Activated naive CD4-positive, alpha-beta T cell treated with anti-CD3 and anti-CD28 coated beads, Interleukin-2, amount 10 ng/mL, durations not matched to agents 5 hours and 36 hours (primary cell): ENCODE results near the gene SNX30. TPM values are rescaled to one million over a fixed set of nuclear protein-coding genes. Genes with fewer than 3 reads are reported as not detected.

Experiments used
- total RNA-seq, 2 experiments: library from RNA; stranded (reverse); gene quantifications; one replicate each; pipeline ENCODE4 v1.2.3, GENCODE V29; 2021

SNX30 gene, protein sequence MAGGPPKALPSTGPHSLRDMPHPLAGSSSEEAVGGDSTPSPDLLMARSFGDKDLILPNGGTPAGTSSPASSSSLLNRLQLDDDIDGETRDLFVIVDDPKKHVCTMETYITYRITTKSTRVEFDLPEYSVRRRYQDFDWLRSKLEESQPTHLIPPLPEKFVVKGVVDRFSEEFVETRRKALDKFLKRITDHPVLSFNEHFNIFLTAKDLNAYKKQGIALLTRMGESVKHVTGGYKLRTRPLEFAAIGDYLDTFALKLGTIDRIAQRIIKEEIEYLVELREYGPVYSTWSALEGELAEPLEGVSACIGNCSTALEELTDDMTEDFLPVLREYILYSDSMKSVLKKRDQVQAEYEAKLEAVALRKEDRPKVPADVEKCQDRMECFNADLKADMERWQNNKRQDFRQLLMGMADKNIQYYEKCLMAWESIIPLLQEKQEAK
- 10 to 100 TPM; 13.9 to 16.0 TPM for total RNA-seq

DNA sequence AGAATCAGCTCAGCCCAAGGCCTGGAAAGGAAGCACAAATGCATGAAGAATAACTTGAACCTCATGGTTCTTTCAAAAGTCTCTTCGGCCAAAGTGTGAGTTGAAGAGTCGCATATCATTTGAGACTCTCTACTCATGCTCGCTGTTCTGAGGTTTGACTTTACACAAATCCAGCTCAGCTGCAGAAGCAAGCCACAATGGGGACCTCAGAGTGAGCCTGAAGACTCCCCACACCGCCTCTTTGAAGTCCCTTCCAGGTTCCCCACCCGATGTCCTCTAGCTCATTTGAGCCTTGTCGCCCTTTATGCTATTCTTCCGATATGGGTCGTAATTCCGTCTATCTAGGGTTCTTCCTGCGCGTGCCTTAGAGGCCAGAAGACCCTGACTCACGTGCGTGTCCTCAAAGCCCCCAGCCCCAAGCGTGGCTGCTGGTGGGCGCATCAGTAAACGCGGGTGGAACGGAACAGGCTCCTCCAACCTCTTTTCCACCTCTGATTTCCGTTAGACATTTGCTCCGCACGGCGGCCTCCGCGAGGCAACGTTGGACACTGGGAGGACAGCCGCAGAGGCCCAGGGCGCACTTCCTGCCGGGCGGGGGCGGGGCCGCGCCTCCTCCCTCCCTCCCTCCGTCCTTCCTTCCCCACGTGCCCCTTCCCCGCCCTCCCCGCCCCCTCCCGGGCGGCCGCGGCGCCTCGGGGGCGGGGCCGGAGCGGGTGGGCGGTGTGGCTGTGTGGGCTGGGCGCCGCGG is at the start of gene SNX30:
Gene SNX30, plus strand, starts transcription at position 745 of the 748 bp plus-strand sequence. CDS start 242 bp downstream, outside the sequence.

DNA sequence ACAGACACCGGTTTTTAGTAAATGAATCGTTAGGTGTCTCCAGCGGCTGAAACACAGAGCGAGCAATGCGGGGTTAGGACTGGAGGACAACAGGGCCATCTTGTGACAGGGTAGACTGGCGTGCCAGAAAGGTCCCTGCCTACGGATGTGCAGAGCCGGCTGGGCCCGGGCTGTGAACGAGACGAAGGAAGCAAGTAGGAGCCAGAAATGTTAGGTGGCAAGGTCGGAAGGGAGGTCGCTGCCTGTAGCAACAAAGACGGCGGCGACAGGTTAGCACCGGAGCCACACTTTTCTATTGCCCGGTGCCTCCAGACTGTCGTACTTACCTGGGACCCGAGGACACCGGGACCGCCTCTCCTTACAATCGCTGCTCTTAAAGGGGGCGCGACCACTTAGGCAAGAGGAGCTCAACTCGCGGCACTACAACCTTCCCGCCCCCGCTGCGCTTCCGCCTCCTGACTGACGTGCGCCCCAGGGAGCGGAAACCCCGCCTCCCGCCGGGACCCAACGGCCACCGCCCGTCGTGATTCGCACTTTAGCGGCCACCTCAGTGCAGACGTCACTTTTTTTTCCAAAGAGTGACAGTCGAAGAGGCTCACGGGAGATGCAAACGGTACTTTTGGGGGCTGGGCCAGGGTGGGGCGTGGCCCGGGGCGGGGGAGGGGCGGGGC is 32.8 kb upstream of the SNX30 start, which contains the start of gene INIP:
Gene INIP, minus strand, starts transcription at position 457 of the 671 bp plus-strand sequence. CDS start 1,632 bp downstream, outside the sequence.

DNA sequence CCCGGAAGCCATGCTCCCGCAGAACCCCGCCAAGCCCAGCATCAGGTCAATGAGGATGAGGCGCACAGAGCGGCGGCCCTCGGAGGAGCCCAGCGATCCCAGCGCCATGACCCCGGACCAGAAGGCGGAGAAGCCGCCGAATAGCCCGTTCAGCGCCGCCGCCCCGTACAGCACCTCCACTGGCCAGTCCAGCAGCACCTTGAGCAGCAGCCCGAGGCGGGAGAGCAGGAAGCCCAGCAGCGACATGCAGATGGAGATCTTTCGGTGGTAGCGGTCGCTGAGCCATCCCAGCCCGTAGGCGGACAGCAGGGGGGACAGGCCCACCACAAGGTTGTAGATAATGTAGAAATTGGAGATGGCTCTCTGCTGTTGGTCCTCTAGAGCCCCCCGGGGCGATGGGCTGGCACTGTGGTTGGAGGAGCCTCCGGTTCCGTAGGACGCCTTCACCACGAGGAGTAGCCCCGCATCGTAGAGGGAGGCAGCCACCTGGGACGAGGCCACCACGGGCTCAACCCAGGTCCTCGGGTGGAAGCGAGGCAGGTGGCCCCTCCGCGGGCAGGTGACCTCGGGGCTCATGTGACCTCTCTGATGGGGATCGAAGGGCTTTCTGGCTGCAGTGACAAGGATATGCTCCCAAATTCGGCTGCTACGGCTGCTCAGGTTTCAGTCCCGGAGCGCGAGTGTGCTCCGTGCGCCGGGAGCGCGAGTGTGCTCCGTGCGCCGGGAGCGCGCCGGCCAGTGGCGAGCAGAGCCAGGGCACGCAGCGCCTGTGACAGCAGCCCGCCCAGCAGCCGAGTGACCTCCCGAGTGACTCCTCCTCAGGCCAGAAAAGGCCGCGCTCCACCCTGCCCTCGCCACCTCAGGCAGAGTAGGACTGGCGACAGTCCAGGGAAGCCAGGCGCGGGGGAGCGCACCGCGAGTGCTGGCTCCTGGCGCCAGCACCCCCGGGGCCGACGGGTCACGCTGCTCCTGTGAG is 139.8 kb downstream of the SNX30 start, which contains the start of gene SLC46A2:
Gene SLC46A2, minus strand, starts transcription at position 771 of the 976 bp plus-strand sequence. Its CDS starts 195 bp downstream, at position 576.

Other genes with a start within 250 kb of the SNX30 start
- 10 to 100 TPM; 39.6 to 42.0 TPM for gene INIP, start 32.6 kb upstream of the SNX30 start, total RNA-seq
- gene SLC46A2, start 140.1 kb downstream of the SNX30 start, total RNA-seq, result not detected